ENCODE measurements around the gene CD44.
A peak's percentile ranks its signal among the peaks of the same experiment; 100 is the strongest.

CD44 gene

DNA sequence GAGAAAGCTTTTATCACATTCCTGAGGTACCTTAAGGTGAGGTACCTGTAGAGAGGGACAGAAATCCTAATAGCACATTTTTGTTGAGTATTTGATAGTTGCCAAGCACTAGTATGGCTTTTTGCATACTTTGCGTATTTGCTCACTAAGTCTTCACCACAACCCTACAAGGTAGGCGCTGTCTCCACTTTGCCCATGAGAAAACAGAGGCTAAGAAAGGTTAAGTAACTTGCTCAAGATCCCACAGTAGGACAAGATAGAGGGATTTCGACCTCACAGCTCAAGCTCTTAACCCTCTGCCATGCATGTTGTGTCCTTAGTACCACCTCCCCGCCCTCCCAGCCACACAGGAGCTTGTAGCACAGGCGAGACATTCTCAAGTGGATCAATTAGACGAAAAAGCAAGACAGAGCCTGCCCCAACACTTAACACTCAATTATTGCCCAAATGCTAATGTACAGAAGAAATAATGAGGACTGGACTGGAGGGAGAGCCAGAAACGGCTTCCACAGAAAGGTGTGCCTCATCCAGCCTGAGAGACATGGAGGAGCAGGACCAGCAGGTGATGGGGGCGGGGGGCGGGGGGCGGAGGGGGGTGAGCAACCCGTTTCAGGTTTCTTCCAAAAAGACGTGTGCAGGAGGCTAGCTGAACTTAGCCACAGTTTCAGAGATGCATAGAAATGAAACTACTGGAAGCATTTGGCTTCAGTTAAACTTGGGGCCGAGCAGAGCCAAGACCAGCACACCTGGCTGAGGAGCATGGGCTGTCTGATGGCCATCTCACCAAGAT is 26.7 kb upstream of the CD44 start:
- DNase-seq = no peak

DNA sequence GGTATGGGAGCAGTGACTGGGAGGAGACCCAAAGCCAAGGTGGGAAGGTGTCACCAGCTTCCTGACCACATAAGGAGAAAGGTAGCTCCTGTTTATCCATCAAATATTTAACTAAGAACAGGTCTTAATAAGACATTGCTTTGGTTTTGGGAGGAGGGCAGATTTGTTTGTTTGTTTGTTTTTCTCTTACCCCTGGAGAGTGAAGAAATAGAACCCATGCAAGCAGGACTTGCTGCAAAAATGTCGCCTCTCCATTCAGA is 26.2 kb upstream of the CD44 start:
- no peak for DNase-seq

DNA sequence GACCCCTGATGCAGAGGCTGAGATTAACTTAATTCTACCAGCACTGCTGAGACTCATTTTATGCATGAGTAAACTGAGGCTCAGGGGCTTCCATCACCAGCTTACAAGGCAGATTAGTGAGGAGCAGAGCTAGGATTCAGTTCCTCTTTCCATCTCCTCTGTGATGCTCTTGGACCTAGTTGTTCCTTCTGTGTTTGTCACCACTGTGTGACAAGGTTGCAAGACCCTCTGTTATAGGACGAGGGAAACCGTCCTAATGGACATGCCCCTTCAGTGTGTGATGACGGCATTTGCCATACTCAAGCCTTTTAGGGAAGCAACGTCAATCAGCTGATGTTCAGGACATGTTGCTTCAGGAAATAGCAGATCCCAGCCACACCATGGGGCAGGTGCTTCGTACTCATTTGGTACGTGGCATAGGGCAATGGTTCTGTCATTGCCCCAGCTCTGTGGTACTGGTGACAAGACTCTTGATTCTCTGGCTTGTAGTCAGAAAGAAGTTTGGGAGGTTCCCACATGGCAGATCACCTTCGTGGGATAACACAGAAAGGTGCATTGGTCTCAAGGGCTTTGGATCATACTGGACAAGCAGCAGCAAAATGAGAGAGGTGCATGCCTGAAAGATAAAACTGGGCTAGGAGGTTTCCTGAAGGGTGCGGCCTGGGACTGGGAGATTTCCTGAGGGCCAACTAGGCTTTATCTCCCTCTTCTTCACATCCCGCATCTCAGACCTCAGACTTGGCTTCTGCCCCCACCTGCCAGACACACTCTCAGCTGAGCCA is 23.9 kb upstream of the CD44 start:
- DNase-seq = no peak

DNA sequence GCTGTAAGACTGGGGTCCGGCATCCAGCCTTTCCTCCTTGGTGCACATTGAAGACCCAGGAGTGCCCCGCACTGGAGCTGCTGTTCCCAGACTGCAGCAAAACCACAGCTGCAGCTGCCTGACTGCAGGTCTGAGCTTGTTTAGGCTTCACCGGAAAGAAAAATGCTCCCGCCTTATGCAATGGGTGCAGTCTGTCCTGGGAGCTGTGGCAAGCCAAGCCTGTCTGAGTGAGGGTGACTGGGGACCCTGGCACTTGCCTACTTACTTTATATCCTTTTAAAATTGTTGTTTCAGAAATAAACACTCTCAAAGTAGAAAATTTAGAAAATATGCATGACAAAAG is 23.3 kb upstream of the CD44 start:
- DNase-seq = no peak

DNA sequence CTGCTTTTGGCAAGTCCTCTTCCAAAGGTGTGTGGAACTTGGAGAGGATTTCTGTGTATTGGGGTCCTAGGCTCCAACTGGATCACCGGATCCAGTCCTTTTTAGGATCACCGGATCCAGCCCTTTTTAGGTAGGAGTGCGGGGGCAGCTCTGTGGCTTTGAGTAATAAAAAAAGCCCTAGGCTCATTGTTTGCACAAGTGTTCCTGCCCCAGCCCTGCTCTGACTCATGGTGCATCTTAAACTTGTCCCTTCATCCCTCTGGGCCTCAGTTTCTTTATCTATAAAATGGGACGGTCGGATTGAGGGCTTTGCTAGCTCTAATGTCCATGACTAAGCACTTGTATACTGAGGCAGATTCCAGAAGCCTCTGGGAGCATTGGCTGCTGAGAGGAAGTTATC is 22.7 kb upstream of the CD44 start:
- no peak for DNase-seq

DNA sequence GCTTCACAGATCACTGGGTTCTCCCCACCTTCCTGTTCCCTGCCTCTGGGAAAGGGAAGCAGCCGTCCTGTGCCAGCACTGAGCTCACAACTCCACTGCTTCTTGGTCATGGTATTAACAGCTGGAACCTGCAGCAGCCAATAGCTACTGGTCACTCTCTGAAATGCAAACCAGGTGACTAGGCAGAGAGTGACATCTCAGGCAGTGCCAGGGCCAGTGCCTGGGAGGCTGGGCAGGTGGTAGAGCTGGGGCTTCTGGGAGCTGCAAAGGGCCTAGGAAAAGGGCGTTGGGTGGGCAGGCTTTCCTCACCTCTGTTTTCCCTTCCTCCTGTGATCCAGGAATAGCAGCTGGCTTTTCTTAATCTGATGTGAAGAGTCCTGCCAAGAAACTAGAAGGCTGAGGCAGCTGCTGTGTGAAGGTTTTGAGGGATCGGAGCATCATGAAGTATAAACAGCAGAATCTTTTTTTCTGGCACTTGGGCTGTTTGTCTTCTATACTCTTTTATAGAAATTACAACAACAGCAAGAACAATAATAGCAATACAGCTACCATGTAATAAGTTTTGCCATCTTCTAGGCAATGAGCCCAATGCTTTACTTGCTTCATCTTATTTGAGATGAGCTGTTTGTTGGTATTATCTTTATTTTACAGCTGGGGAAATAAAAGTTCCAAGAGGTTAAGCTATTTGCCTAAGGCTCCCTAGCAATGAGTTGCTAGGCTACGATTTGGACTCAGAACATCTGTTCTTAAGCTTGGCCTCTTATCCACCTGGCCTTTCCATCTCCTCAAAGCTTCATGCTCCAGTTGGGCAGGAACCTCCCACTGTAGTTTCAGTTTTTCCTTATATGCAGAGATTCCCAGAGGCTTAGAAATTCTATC is 22.0 kb upstream of the CD44 start:
- no peak for DNase-seq

DNA sequence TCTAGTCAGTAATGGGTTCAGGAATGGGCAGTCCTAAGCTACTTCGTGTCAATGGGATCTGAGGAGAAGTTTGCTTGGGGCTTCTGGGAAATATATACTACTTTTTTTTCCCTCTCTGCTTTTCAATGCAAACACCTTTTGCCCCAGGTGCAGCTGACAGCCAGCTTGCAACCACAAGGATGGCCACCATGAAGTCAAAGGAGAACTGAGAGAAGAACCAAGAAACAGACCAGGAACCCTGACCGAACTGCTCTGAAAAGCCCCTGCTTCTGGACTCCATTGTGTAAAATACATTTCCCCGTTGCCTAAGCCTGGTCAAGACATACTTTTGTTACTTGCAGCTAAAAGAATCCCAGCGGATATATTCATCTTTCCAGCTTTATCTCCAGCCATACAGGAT is 20.1 kb upstream of the CD44 start:
- DNase-seq = no peak

DNA sequence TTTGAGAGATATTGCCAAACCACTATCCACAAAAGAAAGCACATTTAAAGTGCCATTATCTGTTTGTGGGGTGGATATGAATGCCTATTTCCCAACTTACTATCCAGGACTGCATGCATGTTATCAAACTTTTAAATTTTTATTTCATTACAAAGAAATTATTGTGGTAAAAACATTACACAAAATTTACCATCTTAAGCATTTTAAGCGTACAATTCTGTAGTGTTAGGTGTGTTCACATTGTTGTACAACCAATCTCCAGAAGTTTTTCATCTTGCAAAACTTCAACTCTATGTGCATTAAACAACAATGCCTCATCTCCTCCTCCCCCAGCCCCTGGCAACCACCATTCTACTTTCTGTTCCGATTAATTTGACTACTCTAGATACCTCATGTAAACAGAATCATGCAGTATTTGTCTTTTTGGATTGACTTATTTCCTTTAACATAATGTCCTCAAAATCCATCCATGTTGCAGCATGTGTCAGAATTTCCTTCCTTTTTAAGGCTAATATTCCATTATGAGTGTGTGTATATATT is 17.6 kb upstream of the CD44 start:
- DNase-seq = no peak

DNA sequence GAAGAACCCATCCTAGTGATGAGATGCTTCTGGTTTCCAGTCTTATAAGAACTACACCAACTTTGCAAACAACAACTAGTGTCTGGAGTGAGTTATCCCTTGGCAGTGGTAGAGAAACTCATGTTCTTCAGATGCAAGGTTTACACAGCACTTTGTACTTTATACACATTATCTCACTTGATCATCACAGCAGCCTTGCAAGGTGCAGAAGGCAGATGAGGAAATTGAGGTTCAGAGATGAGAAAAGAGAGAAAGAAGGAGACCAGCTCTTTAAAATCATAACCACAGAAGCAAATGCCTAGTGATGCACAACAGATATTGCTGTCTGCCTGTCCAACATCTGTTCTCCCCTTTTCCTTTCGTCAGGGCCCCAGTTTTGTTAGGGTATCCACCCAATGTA is 16.7 kb upstream of the CD44 start:
- DNase-seq = no peak

DNA sequence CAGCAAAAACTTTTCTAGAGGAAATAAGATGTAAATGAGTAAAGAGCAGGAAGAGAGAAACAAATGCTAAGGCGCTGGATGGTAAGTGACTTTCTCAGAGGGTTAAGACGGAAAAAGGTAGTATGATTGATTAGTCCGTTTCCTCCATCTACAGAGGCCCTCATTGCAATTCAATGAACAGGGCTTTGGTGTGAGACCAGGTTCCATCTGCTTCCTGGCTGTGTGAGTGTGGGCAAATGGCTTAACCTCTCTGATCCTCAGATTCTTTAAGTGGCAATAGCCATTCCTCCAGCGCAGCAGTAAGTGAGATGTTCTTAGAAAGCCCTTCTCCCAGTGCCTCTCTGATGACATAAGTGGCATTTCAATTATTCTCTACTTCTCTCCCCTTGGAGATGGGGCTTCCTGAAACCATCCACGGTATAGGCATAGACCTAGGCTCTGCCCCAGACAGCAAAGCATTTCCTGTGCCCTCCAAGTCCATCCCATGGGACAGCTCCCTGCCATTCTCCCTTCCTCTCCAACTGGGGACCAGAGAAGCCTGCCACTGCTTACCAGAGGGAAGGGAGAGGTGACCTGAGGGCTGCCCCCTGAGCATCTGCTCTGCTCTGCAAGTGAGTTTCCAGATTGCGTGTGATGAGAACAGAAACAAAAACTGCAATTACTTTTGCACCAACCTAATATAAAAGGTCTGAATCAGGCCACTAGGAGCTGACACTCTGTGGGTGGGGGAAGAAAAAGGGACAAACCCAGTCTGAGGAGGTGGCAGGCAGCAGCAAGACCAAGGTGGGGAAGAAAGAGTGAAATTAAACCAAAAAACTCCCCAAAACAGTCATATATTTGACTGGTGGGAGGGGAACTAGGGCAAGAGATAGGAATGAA is 12.7 kb upstream of the CD44 start:
- DNase-seq = peak; percentile 82

DNA sequence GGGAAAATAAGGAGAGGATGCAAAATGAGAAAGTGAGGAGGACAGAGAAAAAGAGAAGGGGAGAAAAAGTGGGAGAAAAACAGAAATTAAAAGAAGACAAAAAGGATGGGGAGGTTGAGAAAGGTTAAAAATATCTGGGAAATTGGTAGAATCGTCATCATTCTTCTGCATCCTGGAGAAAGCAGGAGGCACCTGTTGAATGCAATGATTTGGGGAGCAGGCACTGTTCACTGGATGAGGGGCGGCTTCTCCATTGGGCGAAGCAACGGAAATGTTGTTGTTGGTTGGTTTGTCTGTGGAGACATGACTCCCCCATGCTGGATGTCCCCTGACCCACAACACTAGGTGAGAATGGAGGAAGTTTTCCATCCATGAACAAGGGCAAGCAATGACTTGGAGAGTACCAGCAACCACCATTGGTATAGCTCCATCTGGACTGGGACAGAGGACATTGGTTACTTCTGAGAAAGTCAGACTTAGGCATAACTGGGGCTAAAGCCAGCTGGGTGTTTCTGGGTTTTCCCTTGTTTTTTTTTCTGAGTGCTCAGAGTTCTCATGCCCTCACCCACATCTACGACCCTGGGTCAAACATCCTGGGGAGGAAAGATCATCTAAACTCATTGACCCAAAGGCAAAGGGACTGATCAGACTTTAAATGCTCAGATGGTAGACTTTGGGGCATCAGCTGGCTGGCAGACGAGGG is 11.9 kb upstream of the CD44 start:
- DNase-seq = no peak

DNA sequence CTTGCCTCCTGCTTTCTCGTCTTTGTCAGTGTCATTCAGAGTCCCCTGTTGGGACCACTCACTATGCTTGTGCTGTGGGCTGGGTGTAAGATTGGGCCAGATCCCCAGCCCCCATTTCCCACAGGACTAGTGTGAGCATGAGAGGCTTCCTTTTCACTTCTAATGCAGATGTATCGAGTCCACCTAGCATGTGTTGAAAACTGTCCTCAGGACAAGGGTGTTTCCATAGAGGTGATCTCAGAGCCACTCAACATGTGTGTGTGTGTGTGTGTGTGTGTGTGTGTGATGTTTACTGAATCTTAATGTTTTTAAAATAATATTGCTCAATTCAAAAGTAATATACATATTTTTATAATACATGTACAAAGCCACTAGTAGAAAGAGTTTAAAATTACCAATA is 11.4 kb upstream of the CD44 start:
- no peak for DNase-seq

DNA sequence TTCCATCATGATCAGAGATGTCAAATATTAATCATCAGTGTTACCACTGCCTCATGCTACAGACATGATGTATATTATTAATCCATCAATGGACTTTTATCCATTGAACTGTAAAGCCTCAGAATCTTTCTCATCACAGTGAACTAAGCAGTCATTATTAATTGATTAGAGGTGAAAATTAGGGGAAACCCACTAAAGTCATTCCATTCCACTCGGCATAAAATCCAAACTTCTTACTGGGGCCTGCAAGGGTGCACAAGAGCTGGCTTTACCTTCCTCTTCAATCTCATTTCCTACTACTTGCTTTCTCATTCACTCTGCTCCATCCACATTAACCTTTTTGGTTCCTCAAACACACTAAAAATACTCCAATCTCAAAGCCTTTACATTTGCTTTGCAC is 7.9 kb upstream of the CD44 start:
- DNase-seq = no peak

DNA sequence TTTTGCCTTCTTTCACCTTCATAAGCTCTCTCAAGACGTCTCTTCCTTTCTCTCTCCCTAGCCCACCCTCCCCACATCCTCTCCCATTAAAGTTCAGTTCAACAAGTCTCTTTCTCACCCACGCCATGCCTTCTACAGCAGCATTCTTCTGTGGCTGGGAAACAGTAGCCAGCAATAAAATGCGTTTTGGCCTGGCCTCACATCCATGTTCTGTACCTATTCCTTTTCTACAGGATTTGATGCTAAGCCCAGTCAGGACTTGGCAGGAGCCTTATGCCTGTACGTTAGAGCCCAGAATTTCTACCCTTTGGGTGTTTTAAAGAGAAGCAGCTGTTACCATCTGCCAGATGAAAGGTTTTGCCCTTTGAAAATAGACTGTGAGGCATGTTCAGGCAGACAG is 7.1 kb upstream of the CD44 start:
- DNase-seq = no peak

DNA sequence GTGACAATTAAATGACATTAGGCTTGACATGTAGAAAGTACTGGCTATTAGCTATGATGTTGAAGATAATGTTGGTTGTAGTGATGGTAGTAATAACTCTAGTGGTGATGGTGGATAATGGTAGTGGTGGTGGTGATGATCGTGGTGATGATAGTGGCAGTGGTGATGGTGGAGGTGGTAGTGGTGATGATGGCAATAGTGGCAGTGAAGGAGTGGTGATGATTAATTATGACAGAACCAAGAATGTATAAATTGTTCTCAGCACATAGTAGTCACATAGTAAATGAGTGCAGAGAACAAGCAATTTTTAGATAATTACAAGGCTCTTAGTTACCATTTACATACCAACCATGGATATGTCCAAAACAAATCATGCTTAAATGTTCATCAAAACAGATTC is 5.3 kb upstream of the CD44 start:
- DNase-seq = no peak

DNA sequence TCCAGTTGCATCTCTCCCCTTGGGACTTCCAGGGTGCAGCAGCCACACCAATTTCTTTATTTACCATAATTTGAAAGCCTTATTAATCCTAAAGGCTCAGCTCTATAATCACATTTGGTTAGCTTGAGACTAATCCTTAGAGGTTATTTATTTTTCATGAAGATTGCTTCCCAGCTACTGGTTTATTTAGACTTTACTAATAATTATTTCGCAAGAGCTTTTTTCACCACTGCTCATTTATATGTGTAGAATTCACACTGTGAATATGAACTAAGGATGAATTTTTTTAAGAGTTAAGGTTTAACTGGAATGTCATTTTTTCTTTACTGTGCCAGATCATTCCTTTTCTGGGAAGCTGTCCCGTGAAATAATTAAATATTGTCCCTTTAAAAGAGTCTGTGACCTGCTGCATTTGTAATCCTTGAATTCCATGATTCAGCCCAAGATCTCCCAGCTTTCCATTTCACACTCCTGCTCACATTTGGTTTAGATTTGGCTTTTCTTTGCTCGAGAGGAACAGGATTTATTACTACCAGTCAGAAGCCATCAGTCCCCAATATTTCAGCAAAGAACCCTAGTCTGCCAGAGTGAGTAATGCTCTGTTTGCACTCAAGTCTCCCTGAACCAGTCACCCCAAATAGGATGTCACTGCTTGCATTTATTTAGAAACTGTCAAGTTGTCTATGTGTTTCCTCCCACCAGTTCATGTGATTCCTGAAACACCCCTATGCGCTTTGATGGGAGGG is 4.4 kb upstream of the CD44 start:
- no peak for DNase-seq

DNA sequence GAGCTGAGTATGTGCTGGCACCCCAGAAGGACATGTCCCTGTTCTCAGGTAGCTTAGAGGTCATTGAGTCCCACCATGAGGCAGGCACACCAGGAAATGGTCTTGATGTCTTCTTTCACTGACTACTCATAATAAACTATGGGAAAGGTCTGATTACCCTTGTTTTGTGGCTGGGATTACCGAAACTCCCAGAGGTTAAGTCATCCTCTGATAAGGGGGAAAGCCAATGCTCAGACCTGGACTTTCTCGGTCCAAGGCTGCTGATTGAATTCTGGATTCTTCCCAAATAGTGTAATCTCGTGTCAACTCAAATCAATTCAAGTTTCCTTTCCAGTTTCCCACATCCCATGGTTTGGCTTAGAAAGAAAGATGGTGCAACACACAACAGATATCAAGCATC is 3.7 kb upstream of the CD44 start:
- no peak for DNase-seq

DNA sequence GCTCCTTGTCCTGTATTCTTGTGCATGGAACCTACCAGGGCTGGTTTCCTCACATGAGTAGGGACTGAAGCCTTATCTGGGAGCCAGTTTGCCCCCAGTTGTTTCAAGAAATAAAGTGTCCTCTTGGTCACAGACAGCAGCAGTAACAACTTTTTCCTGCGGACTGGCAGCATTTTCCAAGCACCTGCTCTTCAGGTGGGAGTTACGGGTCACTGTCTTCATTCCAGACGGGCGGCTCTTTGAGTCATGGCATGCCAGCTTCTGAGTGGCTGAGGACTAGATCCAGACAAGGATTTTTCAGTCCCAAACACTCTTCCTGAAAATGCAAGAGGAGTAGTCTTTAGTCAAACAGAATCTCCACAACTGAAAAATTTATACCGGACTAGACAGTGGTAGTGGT is 2.7 kb upstream of the CD44 start:
- no peak for DNase-seq

DNA sequence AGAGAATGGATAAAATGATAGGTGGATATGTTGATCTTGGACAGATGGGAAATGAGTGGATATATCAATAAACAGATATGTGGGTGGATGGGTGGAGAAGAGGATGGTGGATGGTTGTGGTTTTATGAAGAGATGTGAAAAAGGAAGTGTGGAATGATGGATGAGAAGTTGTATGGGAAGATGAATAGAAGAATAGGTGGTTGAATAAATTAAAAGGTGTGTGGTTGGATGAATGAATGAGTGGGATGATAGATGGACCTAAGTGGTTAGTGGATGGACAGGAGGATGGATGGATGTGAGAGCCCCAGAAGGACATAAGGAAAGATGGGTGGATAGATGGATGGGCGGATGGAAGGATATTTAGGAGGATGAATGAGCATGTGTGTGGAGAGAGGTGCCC is 913 bp upstream of the CD44 start:
- no peak for DNase-seq

DNA sequence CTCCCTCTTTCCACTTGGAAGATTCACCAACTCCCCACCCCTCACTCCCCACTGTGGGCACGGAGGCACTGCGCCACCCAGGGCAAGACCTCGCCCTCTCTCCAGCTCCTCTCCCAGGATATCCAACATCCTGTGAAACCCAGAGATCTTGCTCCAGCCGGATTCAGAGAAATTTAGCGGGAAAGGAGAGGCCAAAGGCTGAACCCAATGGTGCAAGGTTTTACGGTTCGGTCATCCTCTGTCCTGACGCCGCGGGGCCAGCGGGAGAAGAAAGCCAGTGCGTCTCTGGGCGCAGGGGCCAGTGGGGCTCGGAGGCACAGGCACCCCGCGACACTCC is 397 bp upstream of the CD44 start:
- no peak for DNase-seq

DNA sequence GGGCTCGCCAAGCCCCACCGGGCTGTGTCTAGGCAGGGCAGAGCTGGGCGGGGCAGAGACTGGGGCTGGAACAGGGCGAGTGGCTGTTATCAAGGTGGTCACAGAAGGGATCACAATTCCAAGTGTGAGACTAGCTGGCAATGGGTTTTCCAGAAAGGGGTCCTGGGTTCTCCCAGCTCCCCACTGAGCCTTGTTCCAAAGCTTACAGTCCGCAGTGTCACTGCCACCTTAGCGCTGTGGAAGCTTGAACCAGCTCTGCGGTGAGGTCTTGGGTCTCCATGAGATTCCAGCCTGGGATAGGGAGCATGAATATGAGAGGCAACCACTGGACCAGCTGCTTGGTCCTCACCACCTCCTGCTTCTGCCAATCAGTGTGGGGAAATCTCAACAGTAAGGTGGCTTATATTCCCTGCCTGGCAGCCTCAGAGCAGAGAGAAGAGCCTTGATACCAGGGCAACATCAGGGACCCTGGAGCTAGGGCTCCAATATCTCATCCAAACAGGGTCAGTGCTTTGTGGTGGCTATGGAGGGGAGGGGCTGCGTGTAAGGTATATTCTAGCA is 831 bp downstream of the CD44 start:
- DNase-seq = no peak

Data from activated effector memory CD4-positive, alpha-beta T cell treated with anti-CD3 and anti-CD28 coated beads, Interleukin-2, amount 50 U/mL, for 16 hours (primary cell).